Measurements from ENCODE around the gene TRAF7. TPM values are rescaled to one million over a fixed set of nuclear protein-coding genes. Genes with fewer than 3 reads are reported as not detected.

Gene TRAF7
- total RNA-seq, 4 donors from 2014 or later: 31.9 to 42.7 (median 34.3) TPM

DNA sequence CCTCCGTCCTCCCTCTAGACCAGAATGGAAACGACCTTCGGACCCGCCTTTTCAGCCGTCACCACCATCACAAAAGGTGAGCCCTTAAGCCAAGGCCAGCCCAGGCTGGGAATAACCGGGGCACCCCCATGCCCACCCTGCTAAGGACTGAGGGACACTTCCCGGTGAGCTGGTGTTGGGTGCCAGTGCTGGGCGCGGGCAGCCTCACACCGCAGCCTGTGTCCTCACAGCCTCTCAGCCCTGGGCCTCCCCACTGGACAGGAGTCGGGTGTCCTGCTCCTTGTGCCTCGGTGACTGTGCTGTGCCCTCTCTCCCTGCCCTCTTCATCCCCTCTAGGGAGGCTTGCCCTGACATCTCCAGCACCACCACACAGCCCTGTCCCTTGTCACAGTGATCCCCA, 10.3 kb downstream of the TRAF7 start:
- TF ChIP-seq, protein P1, sequence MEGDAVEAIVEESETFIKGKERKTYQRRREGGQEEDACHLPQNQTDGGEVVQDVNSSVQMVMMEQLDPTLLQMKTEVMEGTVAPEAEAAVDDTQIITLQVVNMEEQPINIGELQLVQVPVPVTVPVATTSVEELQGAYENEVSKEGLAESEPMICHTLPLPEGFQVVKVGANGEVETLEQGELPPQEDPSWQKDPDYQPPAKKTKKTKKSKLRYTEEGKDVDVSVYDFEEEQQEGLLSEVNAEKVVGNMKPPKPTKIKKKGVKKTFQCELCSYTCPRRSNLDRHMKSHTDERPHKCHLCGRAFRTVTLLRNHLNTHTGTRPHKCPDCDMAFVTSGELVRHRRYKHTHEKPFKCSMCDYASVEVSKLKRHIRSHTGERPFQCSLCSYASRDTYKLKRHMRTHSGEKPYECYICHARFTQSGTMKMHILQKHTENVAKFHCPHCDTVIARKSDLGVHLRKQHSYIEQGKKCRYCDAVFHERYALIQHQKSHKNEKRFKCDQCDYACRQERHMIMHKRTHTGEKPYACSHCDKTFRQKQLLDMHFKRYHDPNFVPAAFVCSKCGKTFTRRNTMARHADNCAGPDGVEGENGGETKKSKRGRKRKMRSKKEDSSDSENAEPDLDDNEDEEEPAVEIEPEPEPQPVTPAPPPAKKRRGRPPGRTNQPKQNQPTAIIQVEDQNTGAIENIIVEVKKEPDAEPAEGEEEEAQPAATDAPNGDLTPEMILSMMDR (IDR thresholded peaks at IDR 0.05): no peak
- no peak for DNase-seq (ENCODE audit: low spot score)
- no peak for ATAC-seq (ENCODE audit: low FRiP score)

DNA sequence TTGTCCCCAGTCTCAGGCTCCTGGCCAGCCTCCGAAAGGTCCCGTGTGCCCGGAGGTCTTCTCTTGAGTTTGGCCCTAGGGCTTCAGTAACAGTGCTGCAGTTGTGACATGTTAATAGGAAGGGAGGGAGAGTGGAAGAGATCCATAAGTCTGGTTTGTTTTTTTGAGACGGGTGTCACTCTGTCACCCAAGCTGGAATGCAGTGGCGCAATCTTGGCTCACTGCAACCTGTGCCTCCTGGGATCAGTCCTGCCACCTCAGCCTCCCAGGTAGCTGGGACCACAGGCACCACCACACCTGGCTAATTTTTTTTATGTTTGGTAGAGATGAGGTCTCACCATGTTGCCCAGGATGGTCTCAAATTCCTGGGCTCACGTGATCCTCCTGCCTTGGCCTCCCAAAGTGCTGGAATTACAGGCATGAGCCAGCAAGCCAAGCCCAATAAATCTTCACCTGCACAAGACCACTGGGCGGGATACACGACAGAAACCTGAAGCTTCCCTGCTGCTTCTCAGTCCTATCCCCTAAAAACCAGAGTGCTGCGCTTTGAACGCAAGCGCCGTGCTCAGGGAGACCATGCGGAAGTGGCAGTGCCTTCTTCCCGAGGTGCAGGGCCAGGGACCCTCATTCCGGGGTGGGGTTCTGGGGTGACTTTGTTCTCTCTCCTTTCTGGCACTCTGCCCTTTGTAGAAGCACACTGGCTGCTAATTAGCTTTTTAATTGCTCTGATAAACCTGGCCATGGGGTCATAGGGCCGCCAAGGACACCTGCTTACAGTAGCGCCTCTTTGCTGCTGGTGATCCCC, 10.9 kb downstream of the TRAF7 start:
- ATAC-seq (ENCODE audit: low FRiP score): no peak
- TF ChIP-seq, protein P1 (IDR thresholded peaks at IDR 0.05): no peak
- no peak for DNase-seq (ENCODE audit: low spot score)

DNA sequence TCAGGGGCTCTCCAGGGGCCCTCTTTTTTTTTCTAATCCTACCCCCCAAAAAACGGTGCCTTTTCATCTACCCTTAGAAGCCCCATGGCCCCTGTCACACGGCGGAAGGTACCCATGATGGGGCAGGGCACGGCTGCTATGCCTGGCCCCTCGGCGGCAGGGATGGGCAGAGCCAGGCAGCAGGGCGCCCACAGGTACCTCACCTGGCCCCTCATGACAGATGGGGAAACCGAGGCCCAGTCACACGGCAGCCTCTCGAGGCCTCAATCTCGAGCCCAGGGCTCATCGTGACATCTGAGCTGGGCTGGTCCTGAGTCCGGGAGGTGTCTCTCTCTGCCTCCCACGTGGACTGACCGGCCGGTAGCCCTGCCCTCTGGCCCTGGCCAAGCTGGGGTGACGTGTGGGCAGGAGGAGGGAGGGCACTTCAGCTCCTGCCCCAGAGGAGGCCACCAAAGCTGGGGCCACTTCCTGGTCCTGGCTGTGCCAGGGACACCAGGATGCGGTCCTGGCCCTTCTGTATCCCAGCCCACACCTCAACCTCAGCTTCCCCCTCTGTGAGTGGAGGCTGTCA, 11.6 kb downstream of the TRAF7 start:
- no peak for ATAC-seq (ENCODE audit: low FRiP score)

DNA sequence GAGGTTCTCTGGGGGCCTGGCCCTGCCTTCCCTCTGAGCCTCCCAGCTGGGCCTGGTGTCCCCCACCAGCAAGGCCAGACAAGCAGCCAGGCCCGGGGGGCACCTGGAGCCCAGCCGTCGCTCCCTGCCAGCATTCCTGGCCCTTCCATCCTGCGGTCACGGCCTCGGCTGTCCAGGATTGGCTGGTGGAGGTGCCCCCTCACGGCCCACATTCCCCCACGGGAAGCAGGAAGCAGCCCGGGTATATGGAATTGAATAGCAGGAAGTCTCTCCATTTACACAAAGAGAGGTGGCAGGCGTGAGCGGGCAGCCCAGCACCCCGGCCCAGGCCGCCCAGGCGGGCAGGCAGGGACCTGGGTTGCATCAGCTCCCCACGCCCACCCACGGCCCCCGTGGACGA, 14.5 kb downstream of the TRAF7 start:
- ATAC-seq (ENCODE audit: low FRiP score) (peak; percentile 20), DNase-seq (ENCODE audit: low spot score) (no peak)
- TF ChIP-seq, protein P1 (IDR thresholded peaks at IDR 0.05): no peak

More for the DNA sequence above, 11.6 kb downstream of the TRAF7 start:
- no peak for DNase-seq (ENCODE audit: low spot score)
- TF ChIP-seq, protein P1 (IDR thresholded peaks at IDR 0.05): no peak

DNA sequence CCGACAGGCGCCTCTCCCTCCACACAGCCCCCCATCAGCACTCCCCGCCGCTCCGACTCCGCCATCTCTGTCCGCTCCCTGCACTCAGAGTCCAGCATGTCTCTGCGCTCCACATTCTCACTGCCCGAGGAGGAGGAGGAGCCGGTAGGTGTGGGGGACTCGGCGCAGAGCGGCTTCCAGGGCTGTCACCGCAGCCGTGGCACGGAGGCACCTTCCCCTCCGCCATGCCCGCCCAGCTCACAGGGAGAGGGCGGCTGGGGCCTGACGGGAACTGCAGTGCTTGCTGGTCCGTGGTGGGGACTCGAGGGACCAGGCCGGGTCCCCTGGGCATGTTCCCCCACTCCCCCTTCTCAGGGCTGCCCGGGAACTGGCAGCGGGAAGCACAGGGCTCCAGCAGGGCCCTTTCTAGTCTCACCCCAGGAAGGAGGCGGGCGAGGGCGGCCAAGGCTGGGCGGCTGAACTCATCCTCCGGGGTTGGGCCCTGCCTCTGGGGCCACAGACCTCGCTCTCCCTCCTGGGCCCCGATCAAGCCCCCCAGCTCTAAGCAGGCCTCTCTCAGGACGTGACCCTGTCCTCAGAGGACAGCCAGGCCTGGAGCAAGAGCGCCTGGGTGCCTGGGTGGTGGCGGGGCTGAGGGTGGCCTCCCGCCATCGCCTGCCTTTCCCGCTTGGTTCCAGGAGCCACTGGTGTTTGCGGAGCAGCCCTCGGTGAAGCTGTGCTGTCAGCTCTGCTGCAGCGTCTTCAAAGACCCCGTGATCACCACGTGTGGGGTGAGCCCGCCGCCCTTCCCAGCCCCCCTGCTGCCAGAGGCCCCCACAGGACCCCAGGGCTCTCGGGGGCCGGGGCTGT, 15.2 kb downstream of the TRAF7 start:
- DNase-seq (ENCODE audit: low spot score): no peak
- no peak for ATAC-seq (ENCODE audit: low FRiP score)
- TF ChIP-seq, protein P1 (IDR thresholded peaks at IDR 0.05): no peak

DNA sequence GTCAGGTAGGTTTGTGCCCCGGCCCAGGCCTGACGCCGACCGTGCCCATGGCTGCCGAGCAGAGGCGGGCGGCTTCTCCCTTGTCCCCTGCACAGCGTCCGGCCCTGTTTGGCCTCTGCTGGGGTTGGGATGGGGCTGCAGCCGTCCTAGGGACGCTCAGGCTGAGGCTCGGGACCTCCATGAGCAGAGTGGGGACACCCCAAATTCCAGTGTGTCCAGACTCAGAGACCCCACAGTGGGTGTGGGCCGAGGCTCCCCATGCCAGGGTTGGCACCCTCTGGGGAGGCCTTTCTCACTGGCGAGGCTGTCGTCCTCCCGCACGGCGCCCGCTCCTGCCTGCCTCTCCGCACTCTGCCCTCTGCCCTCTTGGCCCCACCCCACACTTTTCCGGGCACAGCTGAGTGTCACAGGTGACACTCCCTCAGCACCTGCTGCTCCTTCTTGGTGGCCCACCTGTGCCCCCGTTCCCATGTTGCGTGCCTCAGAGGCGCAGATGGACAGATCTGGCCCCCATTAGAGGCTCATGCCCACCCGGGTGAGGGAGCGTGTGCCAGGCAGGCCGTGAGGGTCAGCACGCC, 16.1 kb downstream of the TRAF7 start:
- TF ChIP-seq, protein P1 (IDR thresholded peaks at IDR 0.05): no peak
- ATAC-seq (ENCODE audit: low FRiP score) (no peak), DNase-seq (ENCODE audit: low spot score) (no peak)

All from omental fat pad (tissue), 4 donors.